ENCODE data around the gene LIN7B. TPM values are rescaled to one million over a fixed set of nuclear protein-coding genes. Genes with fewer than 3 reads are reported as not detected.

Gene LIN7B
- total RNA-seq, 2 donors from 2014 or later, result 9.5 to 14.9 TPM

GRCh38 chr19:49084206-49085019, 29.8 kb upstream of the LIN7B start:
- Histone ChIP-seq H3K36me3 (ENCODE audit: control insufficient read depth, insufficient read depth, low read length) (peaks cover 28% of the 10 kb centered on the region), H3K27me3 (ENCODE audit: control insufficient read depth, insufficient read depth, low read length, poor library complexity, severe bottlenecking) (peaks cover 12% of the 10 kb centered on the region), H3K9me3 (ENCODE audit: control insufficient read depth, low read length) (no peaks in the 10 kb centered on the region), H3K9ac (ENCODE audit: extremely low read depth, low read length, poor library complexity, severe bottlenecking) (peak overlapping the region; percentile 90), H3K4me3 (ENCODE audit: low read length) (peak overlapping the region; percentile 97), H3K27ac (ENCODE audit: low read depth, low read length) (peak overlapping the region; percentile 51), H3K4me1 (ENCODE audit: control insufficient read depth, insufficient read depth, low read length) (no peaks in the 10 kb centered on the region)
- Mint-ChIP-seq H3K27ac (peak overlapping the region; percentile 95), H3K4me1 (peaks cover 10% of the 10 kb centered on the region), H3K36me3 (ENCODE audit: low read depth) (peaks cover 27% of the 10 kb centered on the region), H3K27me3 (ENCODE audit: insufficient read depth) (peaks cover 29% of the 10 kb centered on the region), H3K4me3 (peak overlapping the region; percentile 95), H3K9me3 (peaks cover 4% of the 10 kb centered on the region)
- TF ChIP-seq CTCF (conservative IDR thresholded peaks at IDR 0.05), result no peak
- DNase-seq, result no peak
- 83 to 88% methylated on average over 19 to 26 of the region's 26 CpGs for WGBS, 2 experiments (ENCODE audit: insufficient coverage in 1 of 2, insufficient read length in 1 of 2)

- Histone ChIP-seq H3K9ac (ENCODE audit: extremely low read depth, low read length, poor library complexity, severe bottlenecking) (peak within 1 kb of the TSS; percentile 90), H3K27me3 (ENCODE audit: control insufficient read depth, insufficient read depth, low read length, poor library complexity, severe bottlenecking) (peaks cover 4% of the 10 kb centered on the region), H3K27ac (ENCODE audit: low read depth, low read length) (peak within 1 kb of the TSS; percentile 91), H3K36me3 (ENCODE audit: control insufficient read depth, insufficient read depth, low read length) (peaks cover 34% of the 10 kb centered on the region), H3K4me1 (ENCODE audit: control insufficient read depth, insufficient read depth, low read length) (no peaks in the 10 kb centered on the region), H3K9me3 (ENCODE audit: control insufficient read depth, low read length) (no peaks in the 10 kb centered on the region), H3K4me3 (ENCODE audit: low read length) (peak within 1 kb of the TSS; percentile 97)
- H3K9me3 Mint-ChIP-seq, result peaks cover 4% of the 10 kb centered on the region
- H3K27ac Mint-ChIP-seq, result peak within 1 kb of the TSS; percentile 95
- peaks cover 21% of the 10 kb centered on the region for H3K27me3 Mint-ChIP-seq (ENCODE audit: insufficient read depth)
- peak; percentile 100 for DNase-seq
- WGBS, 2 experiments (ENCODE audit: insufficient coverage in 1 of 2, insufficient read length in 1 of 2), result 0% methylated on average over 46 to 89 of the region's 89 CpGs
- H3K4me1 Mint-ChIP-seq, result peaks cover 10% of the 10 kb centered on the region
- H3K4me3 Mint-ChIP-seq, result peak within 1 kb of the TSS; percentile 95
- peaks cover 32% of the 10 kb centered on the region for H3K36me3 Mint-ChIP-seq (ENCODE audit: low read depth)
- no peak for TF ChIP-seq CTCF (conservative IDR thresholded peaks at IDR 0.05)
Measured at GRCh38 chr19:49085020-49085867, 28.9 kb upstream of the LIN7B start, which contains the start of gene SNRNP70. Gene SNRNP70, plus strand, starts transcription at chr19:49085451. Its CDS starts 964 bp downstream, at chr19:49086415.

- Mint-ChIP-seq H3K9me3 (peaks cover 4% of the 10 kb centered on the region), H3K27me3 (ENCODE audit: insufficient read depth) (peaks cover 16% of the 10 kb centered on the region), H3K36me3 (ENCODE audit: low read depth) (peaks cover 38% of the 10 kb centered on the region), H3K4me1 (peaks cover 10% of the 10 kb centered on the region), H3K27ac (peak overlapping the region; percentile 95), H3K4me3 (peak overlapping the region; percentile 95)
- no peaks in the 10 kb centered on the region for H3K4me1 ChIP-seq (ENCODE audit: control insufficient read depth, insufficient read depth, low read length)
- no peak for DNase-seq
- TF ChIP-seq CTCF (conservative IDR thresholded peaks at IDR 0.05), result no peak
- no peaks in the 10 kb centered on the region for H3K9me3 ChIP-seq (ENCODE audit: control insufficient read depth, low read length)
- H3K27ac ChIP-seq (ENCODE audit: low read depth, low read length), result peak overlapping the region; percentile 91
- WGBS, 2 experiments (ENCODE audit: insufficient coverage in 1 of 2, insufficient read length in 1 of 2), result 3 to 5% methylated on average over 14 of the region's 14 CpGs
- peak overlapping the region; percentile 90 for H3K9ac ChIP-seq (ENCODE audit: extremely low read depth, low read length, poor library complexity, severe bottlenecking)
- H3K36me3 ChIP-seq (ENCODE audit: control insufficient read depth, insufficient read depth, low read length), result peaks cover 40% of the 10 kb centered on the region
- peak overlapping the region; percentile 97 for H3K4me3 ChIP-seq (ENCODE audit: low read length)
- H3K27me3 ChIP-seq (ENCODE audit: control insufficient read depth, insufficient read depth, low read length, poor library complexity, severe bottlenecking), result no peaks in the 10 kb centered on the region
Measured at GRCh38 chr19:49085868-49086232, 28.3 kb upstream of the LIN7B start.
